DMS79 (cell line): Measurements from ENCODE around the gene KRT72.

ENCODE experiments used
- DNase-seq: peaks from one replicate; lab custom pipeline; 2025; lab: John Stamatoyannopoulos, UW

Gene KRT72

GRCh38 chr12:52630008-52630500, 28.8 kb upstream of the KRT72 start:
- no peak for DNase-seq

GRCh38 chr12:52629281-52630007, 28.2 kb upstream of the KRT72 start:
- no peak for DNase-seq

GRCh38 chr12:52628841-52629240, 27.6 kb upstream of the KRT72 start:
- DNase-seq = no peak

GRCh38 chr12:52628111-52628507, 26.8 kb upstream of the KRT72 start:
- DNase-seq = no peak

DNA sequence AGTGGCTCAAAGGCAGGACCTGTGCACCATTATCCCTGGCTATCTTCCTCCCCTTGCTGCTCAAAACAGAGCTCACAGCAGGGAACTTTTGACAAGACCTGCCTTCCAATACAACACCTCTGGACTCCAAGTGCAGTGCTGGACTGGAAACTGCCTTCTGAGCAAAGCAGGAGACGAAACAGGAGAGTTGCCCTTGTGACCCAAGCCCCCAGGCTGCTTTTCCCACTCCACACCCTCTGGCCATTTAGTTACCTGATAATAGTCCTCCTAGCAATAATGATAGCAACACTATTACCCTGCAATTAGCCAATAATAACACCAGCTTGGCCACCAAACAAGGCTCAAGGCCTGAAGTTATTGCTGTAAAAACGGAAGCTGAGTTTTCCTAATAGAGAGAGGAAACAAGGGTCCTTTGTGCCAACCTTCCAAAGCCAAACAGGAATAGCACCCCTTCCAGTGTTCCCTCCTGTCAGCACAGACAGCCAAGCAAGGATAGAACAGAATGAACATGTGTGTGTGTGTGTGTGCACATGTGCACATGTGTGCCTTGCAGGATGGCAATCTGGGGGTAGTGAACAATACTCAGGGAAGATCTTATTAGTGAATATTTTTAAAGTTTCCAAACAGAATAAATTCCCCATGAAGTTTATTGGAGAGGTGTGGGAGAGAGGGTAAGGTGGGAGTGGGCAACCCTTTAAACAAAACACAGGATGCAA, 26.3 kb upstream of the KRT72 start:
- DNase-seq = no peak

- DNase-seq = no peak
These were observed 21.1 kb upstream of the KRT72 start for GRCh38 chr12:52622349-52622748.

DNA sequence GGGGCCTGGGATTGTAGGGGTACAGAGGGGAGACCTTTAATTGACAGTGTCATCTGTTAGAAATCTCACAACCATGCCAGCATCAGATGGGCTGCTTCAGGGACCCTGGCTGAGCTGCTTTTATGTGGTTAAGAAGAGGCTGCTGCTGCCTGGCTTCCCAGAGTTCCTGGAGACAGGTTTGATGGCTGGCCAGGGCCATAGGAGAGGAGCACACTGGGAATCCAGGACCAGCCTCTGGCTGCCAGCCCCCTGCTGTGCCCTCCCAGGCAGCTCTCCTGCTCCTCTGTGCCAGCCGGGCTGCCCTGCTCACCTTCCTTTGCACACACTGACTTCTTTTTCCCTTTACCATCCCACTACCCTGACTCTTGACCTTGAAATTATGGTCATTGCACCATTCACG, 17.6 kb upstream of the KRT72 start:
- DNase-seq = no peak

DNA sequence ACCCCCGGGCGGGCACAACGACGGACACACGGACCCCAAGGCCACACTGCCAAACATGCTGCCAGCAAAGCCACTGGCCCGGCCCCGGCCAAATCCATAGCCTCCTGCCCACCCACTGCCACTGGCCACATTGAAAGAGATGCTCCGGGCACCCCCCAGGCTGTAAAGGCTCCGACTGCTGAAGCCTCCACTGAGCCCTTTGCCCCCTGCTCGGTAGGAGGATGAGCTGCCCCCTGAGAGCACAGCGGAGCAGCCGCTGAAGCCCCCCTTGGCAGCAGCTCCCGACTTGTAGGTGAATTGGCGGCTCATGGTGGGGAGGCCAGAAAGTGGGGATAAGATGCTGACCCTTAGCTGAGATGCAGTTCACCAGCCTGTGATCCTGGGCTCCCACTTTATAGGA, 17.0 kb upstream of the KRT72 start, which contains the start of gene KRT73:
TSS of gene KRT73 (minus strand) at position 344 of the 400 bp plus-strand sequence. CDS start at position 309, 35 bp downstream.
- DNase-seq = no peak

- no peak for DNase-seq
These were observed 16.1 kb upstream of the KRT72 start for GRCh38 chr12:52617403-52617785.

- DNase-seq = no peak
These were observed 15.6 kb upstream of the KRT72 start for GRCh38 chr12:52616680-52617402.

GRCh38 chr12:52615912-52616311, 14.6 kb upstream of the KRT72 start:
- no peak for DNase-seq

- DNase-seq = no peak
These were observed 14.1 kb upstream of the KRT72 start for GRCh38 chr12:52615208-52615868.

GRCh38 chr12:52614381-52615207, 13.3 kb upstream of the KRT72 start:
- no peak for DNase-seq

DNA sequence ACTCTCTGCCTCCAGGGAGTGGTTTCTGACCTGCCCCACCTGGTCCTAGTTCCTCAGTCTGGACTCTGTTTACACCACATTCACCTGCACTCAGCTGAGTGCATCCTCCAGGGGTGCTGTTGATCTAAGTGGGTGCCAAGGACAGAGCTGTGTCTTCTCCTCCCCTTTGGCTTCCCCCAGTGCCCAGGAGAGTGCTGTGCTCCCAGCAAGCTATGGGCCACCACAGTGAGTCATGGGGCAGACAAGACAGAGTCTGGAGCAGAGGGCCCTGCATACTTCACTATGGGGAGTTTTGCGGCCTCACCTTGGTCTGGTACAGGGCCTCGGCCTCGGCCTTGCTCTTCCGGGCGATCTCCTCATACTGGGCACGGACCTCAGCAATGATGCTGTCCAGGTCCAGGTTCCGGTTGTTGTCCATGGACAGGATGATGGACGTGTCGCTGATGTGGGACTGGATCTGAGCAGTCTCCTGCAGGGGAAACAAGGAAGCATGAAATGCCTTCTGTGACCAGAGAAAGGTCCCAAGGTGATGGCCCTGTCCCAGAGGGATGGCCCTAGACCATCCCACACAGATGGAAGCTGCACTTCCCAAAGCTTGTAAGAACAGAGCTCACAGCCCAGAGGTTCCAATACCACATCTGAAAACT, 12.2 kb upstream of the KRT72 start:
- DNase-seq = no peak

- no peak for DNase-seq
These were observed 11.4 kb upstream of the KRT72 start for GRCh38 chr12:52612431-52613383.

DNA sequence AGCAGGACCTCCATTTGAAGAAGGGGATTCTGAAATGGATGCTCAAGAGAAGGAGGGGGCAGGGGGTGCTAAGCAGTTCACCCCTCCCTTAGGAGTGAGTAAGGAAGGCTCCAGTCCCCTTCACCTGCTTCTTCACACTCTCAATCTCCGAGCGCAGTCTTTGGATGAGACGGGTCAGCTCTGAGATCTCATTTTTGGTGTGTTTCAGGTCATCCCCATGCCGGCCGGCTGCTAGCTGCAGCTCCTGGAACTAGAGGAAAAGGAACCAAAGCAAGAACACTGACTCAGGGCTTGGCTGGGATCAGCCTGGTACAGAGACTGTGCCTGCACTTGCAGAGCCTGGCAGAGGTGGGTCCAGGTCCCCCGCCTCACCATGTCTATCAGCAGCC, 9.8 kb upstream of the KRT72 start:
- no peak for DNase-seq

DNA sequence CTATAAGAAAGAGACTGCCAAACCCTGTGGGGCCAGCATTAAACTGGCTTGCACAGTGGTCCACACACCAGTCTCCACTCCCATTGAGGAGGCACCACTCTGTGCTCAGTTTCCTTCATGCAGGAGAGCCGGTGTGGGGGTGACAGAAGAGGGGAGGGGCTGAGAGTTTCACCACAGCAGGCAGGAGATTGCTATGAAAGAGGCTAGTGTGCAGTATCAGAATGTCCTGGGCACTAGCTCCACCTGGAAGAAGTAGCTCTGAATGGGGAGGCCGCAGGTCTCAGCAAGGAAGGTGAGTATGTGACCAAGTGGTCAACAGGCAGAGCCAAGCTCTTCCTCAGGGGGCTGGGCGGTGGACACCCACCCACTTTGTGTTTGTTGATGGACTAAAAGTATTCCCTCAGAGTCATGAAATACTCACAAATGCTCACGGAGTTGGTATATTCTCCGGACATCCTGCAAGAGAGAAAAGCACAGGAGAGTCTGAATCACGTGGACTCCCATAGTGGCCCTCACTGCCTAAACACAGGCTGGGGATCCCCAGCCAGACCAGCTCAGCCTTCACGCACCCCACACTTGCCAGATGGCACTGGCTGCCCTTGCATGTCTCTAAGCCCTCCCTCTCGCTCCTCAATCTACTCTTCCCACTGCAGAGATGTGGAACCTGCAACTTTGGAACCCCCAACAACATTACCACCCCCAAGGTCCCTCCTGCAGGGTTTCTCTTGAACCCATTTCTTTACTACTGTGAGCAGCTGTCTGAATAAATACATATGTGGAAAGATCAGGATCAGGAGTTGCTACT, 7.8 kb upstream of the KRT72 start:
- no peak for DNase-seq

GRCh38 chr12:52608161-52608560, 6.9 kb upstream of the KRT72 start:
- no peak for DNase-seq

GRCh38 chr12:52607314-52607713, 6.1 kb upstream of the KRT72 start:
- DNase-seq = no peak
